Erythroblast (primary cell): ENCODE measurements around the gene INSC.

Experiments used
- GATA1 ChIP-seq: IDR thresholded peaks from 2 replicates; pipeline ENCODE4 v1.6.1; 2011; ENCODE audit warnings: low read depth, mild to moderate bottlenecking, control low read depth, low read length, moderate library complexity
- POLR2A ChIP-seq: IDR thresholded peaks from 2 replicates; pipeline ENCODE4 v1.6.1; 2011; ENCODE audit warnings: mild to moderate bottlenecking, low read length

GRCh38 chr11:15114501-15115475 is at the start of gene INSC:
- TF ChIP-seq POLR2A (no peak), GATA1 (no peak)
